Measurements from ENCODE around the gene PFKL.
"Not testable (repeated sequence)": the region's sequence is repeated elsewhere in the genome, so short reads cannot be mapped to it uniquely, and the experiment has no call there.

PFKL gene

GRCh38 chr21:44344541-44345183 is 44.8 kb downstream of the PFKL start:
- no peak for DNase-seq (ENCODE audit: low read depth, low spot score)

DNA sequence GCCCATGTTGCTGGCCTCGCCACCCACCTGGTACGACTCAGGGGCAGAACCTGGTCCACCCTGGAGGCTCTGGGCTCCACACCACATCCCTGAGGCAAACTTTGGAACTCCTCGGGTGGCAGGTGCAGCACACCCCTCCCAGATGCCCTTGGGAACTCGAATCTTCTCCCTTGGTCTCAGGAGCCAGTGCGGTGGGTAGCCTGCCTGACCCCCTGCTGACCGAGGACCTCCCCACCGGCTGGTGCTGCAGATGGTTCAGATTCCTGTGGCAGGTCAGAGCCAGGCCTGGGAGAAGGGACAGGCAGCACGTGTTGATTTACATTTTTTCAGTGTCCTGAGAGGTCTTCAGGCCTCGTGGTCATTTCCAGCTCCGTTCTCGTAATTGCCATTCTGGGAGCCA is 45.6 kb downstream of the PFKL start:
- no peak for DNase-seq (ENCODE audit: low read depth, low spot score)

- DNase-seq (ENCODE audit: low read depth, low spot score) = no peak
Observed at GRCh38 chr21:44347911-44348451, 48.1 kb downstream of the PFKL start.

DNA sequence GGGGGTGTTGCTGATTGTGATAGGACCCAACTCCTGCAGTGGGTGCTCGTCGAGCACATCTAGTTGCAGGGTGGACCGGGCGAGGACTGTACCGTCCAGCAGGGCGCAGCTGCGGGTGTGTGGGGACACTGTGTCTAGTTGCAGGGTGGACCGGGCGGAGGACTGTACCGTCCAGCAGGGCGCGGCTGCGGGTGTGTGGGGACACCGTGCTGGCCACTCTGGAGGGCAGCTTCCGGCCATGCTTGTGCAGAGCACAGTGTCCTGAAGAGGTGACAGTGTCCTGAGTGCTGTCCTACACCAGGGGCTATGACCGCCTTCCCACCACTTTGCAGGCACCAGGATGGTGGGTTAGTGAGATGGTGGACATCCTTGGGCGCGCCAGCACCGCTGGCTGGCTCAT is 49.0 kb downstream of the PFKL start:
- no peak for DNase-seq (ENCODE audit: low read depth, low spot score)

GRCh38 chr21:44349416-44349846 is 49.6 kb downstream of the PFKL start:
- DNase-seq (ENCODE audit: low read depth, low spot score) = no peak

DNA sequence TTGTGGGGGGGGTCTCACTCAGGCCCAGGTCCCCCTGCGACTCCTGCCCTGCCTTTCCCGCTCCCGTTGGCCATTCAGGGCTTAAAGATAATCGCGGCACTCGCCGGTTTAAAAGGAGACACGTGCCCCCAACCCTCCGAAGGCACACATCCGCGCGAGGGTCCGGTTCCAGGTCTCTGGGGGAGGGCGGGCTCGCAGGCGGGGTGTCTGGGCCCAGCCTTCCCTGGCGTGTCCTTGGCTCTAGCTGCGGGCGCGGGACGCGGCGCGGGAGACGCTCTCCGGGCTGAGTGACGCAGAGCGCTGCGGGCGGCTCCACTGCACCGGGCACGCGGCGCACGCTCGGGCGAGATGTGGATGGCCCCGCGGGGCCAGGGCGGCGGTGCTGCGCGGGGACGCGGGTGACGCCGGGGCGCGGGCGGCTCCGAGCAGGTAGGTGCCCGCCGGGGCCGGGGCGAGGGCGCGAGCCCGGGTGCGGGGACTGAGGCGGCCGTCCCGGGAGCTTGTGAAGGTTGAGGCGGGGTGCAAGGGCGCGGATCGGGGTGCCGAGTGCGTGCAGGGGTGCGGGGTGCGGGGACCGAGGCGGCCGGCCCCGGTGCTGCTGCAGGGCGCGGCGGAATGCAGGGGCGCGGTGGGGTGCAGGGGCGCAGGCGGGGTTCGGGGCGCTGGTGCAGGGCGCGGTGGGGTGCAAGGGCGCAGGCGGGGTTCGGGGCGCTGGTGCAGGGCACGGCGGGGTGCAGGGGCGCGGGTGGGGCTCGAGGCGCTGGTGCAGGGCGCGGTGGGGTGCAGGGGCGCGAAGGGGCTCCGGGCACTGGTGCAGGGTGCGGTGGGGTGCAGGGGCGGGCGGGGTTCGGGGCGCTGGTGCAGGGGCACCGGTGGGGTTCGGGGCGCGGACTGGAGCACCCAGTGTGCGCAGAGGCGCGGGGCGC is 50.3 kb downstream of the PFKL start:
- no peak for DNase-seq (ENCODE audit: low read depth, low spot score)

DNA sequence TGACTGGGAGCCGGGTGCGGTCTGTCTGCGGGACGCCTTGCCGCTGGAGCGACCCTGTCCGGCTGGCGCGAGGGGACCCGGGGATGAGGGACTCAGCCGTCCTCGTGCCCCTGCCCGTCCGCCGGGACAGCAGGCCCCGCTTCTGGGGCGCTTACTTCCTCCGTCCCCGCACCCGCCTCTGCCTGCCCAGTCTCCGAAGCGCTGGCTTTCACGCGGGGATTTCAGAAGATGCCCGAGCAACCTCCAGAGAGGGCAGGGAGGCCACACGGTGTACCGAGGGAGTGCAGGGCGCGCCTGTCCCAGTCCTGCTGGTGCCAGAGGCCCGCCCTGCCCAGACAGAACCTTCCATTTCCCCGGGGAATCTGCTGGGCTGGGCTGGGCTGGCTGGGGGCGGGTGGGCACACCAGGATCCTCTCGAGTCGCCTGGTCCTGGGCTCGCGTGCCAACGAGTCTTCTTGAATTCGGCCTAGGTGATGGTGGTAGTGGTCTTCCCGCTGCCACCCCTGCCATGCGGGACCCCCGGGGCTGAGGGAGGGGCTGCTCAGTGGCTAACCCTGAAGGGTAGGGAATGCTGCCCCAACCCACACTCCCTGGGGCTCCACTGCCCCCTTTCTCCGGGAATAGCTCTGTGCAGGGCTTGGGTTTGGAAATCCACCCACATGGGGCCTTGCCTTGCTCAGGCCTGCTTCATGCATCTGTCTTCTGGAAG is 51.1 kb downstream of the PFKL start:
- no peak for DNase-seq (ENCODE audit: low read depth, low spot score)

DNA sequence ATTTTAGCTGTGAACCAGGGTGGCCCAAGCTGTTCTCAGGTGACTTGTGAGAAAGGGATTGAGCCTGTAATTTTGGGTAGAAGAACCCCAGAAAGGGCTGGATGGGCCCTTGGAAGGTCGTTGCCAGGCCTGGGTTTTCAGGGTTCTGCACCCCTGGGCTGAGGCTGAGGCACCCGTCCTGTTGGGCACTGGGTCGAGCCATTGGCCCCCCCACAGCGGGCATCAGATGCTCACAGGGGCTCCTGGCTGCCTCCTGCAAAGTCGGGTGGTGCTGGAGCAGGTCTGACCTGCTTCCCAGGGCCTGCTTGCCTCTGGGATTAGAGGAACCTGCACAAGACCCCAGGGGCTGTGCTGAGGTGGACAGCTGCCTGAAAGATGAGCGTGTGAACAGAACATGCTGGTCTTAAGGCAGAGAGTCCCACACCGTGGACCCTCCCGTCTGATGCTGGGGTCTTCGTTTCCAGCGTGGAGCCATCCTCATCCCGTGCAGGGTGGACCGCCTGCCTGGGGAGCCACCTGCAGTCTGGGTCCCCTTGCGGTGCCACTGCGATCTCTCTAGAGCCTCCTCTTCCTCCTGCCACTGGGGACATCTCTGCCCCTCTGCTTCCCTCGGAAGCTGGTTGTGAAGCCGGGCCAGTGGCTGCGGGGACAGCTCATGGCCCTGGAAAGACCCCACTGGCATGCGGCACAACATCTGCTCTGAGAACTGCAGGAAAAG is 51.8 kb downstream of the PFKL start:
- no peak for DNase-seq (ENCODE audit: low read depth, low spot score)

DNA sequence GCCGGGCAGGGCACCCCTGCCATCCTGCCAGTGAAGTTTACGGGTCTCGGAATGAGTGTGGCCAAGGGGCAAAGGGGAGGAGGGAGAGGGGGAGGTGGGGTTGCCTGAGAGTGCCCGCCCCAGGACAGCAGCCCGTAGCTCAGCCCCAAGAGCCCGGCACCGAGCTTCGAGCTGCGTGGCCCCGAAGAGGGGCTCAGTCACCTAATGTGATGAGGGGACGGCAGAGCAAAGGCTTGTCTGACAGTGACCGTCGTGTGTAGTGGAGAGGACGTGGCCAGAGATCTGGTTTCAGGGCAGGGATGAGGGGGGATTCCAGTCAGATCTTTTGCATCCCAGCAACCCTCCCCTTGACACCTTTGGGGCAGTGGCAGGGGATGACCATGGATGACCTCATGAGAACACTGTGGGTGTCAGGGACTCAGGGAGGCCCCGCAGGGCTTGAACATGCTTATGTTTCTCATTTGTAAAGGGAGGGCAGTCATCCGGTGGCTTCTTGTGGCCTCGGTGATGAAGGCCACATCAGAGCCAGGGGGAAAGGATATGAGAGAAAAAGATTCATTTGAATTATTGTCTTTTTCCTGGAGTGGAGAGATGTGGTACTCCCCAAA is 52.5 kb downstream of the PFKL start:
- no peak for DNase-seq (ENCODE audit: low read depth, low spot score)

DNA sequence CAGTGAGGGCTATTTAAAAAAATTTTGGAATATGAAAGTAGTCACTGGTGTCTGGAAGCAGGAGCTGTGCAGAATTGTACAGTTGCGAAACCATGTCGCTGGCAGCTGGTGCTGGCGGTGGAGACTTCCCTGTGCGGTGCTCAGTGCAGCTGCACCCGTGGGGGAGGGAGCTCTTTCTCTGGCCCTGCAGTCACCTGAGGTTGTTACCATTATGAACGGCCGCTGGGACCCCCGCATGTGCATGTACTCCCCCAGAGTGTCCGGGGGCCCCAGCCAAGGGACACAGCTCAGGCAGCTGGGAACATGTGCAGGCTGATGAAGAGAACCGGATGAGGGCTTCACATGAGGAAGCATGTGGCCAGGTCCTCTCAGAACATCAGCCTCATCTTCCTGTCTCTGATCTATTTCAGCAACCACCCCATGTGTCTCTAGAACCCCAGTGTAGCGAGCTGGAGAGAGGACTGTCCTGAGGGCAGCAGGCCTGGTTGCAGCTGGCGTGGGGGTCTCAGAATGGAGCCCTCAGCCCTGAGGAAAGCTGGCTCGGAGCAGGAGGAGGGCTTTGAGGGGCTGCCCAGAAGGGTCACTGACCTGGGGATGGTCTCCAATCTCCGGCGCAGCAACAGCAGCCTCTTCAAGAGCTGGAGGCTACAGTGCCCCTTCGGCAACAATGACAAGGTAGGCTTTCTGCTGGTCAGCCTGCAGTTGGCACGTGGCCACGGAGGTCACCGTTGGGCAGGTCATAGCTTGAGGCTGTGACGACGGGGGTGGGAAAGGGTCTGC is 53.5 kb downstream of the PFKL start, which contains the start of gene TRPM2:
Gene TRPM2 (plus strand): TSS at position 431 of the 780 bp plus-strand sequence. CDS start 80 bp downstream, at position 511.
- no peak for DNase-seq (ENCODE audit: low read depth, low spot score)

- DNase-seq (ENCODE audit: low read depth, low spot score) = no peak
Observed at GRCh38 chr21:44354001-44354405, 54.1 kb downstream of the PFKL start.

DNA sequence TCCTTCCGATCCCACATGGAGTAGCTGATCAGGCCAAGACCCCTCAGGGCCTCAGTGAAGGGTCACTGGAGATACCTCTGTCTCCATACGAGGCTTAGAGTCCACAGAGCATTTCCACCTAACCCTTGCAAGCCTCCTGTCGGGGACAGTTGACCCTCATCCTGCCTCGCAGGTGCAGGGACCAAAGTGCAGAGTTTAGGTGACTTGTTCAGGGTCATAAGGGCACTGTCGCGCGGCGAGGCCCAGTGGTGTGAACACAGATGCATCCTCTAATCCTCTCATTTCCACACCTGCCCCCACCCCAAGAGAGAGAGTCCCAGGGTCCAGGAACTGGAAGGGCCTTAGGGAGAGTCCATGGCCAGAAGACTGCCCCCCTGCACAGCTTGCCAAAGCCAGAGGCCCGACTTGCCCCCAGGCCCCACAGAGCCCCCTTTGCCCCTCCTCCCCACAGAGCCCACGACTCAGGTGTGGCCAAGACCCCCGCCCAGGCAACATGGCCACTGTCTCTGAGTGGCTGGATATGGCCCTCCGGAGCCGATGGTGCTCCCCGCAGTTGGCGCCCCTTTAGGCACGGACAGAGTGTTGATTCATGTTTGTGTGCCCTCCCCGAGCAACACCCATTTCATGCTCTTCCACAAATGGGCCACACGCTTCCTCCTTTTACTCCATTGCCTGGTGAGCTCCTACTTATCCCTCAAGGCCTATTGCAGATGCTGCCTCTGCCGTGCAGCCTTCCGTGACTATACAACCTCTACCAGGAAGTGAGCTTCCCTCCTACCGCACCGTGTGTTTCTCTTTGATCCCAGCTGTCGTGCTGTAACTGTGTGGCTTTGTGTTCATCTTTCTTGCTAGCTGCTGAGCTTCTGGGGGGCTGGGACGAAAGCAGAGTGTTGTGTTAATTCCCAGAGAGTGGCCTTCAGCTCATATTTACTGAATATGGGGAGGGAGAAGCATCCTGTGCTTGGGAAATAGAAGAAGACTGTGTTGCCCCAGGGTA is 55.2 kb downstream of the PFKL start:
- no peak for DNase-seq (ENCODE audit: low read depth, low spot score)

- DNase-seq (ENCODE audit: low read depth, low spot score) = no peak
Observed at GRCh38 chr21:44356160-44356559, 56.3 kb downstream of the PFKL start.

DNA sequence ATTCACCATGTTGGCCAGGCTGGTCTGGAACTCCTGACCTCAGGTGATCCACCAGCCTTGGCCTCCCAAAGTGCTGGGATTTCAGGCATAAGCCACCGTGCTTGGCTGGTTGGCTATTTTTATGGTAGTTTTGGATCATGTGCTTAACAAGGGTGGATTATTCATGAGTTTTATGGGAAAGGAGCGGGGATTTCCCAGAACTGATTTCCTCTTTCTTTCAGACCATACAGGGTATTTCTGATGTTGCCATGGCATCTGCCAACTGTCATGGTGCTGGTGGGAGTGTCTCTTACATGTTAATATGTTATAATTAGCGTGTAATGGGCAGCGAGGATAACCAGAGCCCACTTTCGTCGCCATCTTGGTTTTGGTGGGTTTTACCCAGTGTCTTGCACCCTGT is 56.8 kb downstream of the PFKL start:
- no peak for DNase-seq (ENCODE audit: low read depth, low spot score)

- no peak for DNase-seq (ENCODE audit: low read depth, low spot score)
Observed at GRCh38 chr21:44357064-44357837, 57.4 kb downstream of the PFKL start.

DNA sequence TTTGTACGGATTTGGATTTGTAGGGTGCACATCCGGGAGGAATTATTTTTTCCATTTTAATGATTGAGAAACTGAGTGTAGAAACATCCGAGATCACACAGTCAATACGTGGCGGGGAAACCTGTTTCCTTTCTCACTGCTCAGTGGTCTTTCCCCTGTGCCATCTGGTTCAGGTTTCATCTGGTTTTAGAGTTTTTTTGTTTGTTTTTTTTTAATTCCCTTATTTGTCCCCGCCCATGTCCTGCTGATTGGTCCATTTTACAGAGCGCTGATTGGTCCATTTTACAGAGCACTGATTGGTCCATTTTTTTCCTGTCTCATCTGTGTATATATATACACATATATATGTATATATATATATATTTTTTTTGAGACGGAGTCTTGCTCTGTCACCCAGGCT is 59.5 kb downstream of the PFKL start:
- DNase-seq (ENCODE audit: low read depth, low spot score) = no peak

GRCh38 chr21:44360159-44360558 is 60.3 kb downstream of the PFKL start:
- no peak for DNase-seq (ENCODE audit: low read depth, low spot score)

GRCh38 chr21:44361903-44362302 is 62.0 kb downstream of the PFKL start:
- not testable (repeated sequence) for DNase-seq (ENCODE audit: low read depth, low spot score)

All from brain pericyte (primary cell).